ENCODE data around the gene GZMA.
"Not testable (repeated sequence)": the region's sequence is repeated elsewhere in the genome, so short reads cannot be mapped to it uniquely, and the experiment has no call there.

Gene GZMA

DNA sequence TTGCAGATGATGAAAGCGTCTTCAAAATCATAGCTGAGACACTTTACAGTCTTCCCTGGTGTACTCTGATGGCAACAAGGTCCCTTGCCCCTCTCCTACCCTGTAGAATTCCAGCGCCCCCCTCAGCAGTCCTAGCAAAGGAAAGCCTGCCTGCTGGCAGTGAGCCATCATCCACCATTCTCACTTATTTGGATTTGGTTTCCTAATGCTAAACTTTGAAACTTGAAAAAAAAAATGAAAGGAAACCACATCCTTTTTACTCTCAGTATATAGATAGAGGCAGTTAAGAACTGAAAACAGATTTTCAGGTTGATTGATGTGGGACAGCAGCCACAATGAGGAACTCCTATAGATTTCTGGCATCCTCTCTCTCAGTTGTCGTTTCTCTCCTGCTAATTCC is at the start of gene GZMA:
GZMA (plus strand) TSS at position 299 of the 400 bp plus-strand sequence; CDS start at position 336, 37 bp downstream.
- no peak for DNase-seq

DNA sequence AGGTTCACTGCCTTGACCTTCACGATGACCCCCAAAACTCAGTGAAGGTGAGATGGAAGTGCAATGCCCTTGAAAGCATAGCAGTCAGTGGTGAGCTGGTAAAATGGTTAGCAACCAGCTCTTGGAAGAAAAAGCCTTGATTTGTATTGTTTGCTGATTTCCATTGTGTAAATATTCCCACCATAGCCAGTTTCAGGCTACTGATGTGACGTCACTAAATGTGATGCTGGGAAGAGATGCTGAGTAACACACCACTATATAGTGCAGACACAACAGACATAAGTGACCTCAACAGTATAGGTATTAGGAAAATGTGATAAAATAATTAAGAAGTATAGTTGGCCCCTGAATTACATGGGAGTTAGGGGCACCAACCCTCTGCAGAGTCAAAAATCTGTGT is 47.3 kb upstream of the GZMA start:
- no peak for DNase-seq

DNA sequence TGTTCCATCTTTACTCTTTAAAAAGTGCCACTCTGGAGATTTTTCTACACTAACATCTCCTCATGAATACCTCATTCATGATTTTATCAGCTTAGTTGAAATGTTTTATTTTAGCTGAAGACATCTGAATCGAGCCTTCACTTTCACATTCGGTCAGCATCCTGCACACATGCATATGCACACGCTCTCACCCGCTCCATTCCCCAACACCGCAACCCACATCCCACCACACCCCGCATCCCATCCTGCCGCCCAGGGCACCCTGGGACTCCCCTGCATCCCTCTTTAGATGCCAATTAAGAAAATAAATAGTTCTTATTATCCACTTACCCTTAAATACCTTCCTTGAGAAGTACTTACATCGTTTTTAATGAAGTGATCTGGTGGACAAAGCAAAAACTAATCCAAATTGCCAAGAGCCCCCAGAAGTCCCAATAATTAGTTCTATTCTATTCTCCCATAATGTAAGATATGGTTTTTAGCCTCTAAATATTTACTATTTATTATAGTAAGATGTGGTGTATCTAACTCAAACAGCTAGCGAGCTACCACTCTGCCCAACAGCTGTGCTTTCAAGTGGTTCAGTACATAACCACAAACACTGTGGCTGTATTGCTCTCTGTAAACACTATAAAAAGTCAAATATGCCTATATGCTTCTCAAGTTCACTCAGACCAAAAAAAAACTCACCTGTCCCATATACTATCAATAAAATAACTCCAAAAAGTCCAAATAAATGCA is 40.2 kb upstream of the GZMA start:
- no peak for DNase-seq

DNA sequence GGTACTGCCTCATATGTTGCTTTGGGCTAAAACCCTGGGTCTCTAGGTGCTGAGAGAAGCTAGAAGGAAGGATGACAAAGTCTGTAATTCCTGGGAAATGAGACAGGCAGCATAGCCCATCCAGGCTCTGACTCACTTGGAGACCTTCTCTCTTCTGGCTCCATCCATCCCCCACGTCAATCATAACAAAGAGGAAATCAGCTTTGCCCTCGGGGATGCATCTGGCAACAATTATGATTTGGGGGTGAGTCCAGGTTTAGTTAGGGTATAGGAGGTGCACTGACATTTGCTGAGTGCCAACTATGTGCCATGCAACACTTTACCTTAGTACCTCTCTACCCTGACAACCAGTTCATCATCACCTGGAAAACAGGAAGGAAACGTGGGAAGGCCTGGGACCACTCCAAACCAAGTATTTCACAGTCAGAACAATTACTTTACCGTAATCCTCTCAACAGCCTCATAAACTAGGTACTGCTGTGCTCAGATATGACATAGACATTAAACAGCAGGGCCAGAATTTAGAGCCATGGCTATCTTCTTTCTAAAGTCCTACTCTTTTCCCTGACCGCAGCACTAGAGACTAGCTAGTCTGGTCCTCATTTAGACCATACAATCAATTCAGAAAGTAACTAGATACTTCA is 39.1 kb upstream of the GZMA start:
- DNase-seq: no peak

DNA sequence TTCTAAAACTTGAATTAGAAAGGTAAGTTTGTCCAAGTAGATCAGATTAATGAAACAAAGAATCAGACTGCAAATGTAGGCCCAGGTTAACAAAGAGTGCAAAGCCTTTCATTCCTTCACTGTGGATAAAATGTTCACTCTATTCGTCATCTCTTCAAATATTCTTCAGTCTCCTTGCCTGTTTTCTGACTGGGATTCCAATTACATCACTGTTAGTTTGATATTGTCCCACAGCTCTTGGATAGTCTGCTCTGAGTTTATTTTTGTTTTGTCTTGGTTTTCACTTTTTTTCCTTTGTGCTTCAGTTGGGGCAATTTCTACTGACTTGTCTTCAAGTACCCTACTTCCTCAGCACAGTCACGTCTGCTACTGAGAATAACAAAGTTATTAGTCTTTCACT is 38.5 kb upstream of the GZMA start:
- DNase-seq: no peak

DNA sequence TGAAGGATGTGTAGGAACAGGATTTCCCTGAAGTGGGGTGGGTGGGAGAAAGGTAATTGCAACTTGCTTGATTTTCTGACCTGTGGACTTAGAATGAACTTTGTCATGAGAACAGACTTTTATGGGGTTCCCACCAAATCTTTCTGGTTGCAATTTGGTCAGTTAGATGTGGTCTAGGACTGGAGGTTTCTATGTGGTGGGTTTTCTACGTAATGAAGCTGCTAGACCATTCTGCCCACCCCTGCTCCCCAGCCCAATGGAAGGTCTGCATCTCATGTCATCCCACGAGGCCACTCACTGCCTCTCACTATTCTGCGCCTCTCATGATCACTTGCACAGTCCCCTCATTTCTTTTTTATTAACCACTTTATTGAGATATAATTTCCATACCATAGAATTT is 37.9 kb upstream of the GZMA start:
- no peak for DNase-seq

DNA sequence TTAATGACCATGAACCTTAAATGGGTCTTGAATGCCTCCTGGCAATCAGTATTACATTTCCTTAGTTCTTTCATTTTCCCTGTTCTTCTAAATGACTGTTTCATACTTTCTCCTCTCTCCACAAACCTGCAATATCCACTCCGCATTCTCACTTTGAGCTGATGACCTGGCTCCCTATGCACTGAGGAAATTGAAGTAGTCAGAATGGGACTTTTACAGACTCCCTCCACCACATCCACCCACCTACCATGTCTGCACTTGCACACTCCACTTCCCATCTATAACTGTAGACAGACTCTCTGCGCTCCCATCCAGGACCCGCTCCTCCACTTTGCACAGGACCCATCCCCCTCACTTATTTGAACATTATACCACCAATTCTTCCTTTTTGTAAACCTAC is 36.2 kb upstream of the GZMA start:
- no peak for DNase-seq

DNA sequence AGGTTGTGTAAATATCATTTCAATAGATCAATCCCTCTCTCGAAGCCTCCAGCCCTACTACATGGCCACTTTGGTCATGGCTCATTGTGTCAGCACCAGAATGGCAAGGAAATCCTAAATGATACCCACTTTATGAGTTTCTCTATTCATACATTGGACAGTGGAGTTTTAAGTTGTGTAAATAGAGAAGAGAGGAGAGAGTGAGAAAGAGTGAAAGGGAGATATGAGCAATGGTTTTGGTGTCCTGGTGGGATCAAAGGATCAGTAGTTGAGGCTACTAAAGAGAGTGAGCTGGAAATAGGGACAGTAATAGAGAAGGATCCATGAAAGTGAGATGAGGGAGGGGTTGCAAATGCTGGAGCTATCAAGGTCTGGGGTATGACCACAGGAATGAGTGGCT is 31.5 kb upstream of the GZMA start:
- DNase-seq: no peak

DNA sequence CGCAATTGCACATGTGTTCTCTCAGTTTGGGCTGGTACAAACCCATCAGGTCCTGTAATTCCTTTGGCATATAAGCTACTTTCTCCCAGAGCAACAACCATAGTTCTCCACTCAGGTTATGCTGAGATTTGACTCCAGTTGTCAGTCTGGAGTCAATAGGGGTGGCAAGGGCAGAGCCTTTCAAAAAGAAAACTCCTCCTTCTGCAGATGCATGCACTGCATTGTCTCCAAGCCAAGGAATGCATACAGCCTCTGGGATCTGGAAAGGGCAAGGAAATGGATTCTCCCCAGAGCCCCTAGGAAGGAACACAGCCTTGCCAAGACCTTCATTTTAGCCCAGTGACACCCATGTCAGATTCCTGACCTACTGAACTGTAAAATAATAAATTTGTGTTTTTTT is 31.0 kb upstream of the GZMA start:
- DNase-seq: no peak

DNA sequence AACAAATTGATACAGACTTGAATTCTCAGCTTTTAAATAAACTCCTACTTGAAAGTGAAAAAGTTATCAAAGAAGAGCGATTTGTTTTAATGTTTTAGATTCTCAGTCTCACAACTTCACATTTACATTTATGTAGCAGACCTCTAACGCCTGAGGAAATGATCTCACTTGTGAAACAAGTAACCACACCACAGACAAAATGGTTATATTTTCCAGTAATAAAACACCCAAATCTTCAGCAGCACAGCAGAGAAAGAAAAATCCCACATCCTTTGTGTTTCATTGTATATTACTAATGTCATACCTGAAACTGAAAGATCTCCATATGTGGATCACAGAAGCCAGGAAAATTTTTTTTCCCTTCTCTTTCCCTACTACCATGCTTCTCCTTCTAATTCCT is 29.8 kb upstream of the GZMA start:
- no peak for DNase-seq

DNA sequence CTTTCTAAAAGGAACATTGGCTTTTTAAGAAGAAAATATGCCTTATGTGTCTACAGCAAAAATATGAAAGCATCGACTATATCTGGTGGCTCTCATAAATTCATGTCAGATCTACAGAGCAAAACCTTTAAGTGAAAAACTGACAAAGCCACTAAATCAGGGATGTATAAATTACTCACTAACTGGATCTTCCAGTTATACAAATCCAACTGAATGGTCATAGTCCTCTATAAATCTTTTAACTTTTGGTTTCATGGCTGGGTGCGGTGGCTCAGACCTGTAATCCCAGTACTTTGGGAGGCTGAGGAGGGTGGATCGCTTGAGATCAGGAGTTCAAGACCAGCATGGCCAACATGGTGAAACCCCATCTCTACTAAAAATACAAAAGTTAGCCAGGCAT is 29.2 kb upstream of the GZMA start:
- DNase-seq: no peak

DNA sequence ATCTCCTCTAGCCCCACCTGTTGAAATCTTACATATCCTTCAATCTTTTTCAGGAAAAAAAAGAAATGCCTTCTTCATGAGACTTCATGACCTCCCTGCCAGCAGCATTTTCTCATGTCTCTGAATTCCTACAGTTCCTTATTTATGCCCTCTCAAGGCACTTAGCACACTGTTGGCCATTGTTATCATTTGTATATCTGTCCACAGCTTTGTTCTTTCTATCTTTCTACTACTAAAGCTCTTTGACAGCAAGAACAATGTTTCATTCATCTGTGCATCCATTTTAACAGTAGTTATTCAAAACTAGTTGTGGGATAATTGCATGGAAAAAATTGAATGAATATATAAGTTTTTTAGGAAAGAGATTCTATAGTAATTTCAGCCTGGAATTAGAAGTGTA is 20.9 kb upstream of the GZMA start:
- DNase-seq: no peak

DNA sequence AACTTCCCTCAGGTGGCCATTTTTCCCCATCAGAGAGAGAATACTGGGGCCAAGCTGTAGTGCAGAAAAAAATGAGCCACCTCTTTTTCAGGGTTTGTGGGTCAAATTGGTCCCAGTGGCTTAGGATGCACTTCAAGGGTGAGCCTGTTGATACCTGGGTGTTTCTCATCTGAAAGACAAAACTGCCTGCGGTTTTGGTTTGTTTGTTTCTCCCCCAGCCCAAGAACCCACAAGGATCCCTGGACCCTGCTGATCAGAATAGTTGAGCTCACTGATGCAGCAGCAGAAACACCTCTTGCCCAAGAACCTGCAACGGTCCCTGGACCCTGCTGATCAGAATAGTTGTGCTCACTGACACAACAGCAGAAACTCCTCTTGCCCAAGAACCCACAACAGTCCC is 13.1 kb upstream of the GZMA start:
- not testable (repeated sequence) for DNase-seq

DNA sequence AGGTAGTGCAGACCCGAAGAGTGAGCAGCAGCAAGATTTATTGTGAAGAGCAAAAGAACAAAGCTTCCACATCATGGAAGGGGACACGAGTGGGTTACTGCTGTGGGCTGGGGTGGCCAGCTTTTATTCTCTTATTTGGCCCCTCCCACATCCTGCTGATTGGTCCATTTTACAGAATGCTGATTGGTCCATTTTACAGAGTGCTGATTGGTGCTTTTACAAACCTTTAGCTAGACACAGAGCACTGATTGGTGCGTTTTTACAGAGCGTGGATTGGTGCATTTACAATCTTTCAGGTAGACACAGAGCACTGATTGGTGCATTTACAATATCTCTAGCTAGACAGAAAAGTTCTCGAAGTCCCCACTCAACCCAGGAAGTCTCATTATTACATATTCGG is 11.4 kb upstream of the GZMA start:
- not testable (repeated sequence) for DNase-seq

DNA sequence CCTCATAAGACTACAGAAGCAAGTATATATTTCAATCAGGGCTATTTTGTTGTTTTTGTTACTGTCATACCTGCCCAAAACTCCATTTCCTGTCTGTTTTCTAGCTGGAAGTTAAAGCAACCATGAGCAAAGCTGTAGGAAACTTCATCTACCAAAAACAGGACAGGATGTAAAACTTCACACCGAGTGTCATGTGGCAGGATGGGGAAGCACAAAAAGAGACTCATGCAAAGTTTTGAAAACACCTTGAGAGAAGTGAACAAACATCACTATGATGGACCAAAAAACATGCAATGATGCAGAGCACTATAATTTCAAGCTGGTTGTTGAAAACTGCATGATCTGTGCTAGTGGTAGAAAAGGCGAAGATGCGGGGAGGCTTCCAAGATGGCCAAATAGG is 6.3 kb upstream of the GZMA start:
- DNase-seq: no peak

DNA sequence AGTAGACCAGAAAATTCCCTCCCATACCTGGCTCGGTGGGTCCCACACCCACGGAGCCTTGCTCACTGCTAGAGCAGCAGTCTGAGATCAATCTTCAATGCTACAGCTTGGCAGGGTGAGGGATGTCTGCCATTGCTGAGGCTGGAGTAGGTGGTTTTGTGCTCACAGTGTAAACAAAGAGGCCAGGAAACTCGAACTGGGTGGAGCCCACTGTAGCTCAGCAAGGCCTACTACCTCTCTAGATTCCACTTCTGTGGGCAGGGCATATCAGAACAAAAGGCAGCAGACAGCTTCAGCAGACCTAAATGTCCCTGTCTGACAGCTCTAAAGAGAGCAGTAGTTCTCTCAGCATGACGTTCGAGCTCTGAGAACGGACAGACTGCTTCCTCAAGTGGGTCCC is 5.6 kb upstream of the GZMA start:
- no peak for DNase-seq

DNA sequence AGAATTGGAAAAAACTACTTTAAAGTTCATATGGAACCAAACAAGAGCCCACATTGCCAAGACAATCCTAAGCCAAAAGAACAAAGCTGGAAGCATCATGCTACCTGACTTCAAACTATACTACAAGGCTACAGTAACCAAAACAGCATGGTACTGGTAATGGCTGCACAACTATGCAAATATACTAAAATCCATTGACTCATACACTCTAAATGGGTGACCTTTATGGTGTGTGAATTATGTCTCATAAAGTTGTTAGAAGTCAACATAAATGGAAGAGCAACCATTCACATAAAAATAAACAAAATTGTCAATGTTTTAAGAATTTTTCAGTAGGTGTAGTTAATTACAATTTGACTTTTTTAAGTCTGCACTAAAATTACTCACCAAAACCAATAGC is 1.3 kb upstream of the GZMA start:
- DNase-seq: not testable (repeated sequence)

DNA sequence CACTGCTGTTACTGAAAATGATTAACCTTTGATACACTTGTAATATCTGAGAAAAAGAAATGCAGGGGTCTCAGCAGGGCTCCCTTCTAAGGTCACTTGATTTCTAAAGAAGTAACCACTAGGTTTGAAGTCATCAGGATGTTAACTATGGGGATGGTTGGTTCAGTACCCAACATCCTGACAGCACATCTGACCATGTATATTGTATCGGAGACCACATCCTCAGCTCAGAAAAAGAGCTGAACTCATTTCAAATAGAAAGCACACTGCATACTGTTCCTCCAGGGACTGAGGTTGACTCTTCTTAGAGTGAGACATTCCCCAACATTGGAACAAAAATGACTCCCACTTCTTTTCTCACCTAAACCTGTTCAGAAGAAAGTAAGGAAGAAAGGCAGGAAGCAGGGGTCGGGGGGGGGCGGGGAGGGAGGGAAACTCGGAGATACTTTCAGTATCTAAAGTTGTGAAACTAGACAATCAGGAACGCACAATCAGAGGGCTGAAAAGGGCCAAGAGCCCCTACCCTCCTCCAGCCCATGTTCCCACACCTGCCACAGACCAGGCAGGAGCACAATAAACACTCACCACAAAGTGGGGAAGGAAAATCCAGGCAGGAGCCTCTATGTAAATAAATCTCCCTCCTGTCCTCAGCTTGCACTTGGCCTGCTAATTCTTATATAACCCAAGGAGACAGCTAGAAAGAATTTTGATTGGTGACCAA is 730 bp upstream of the GZMA start:
- no peak for DNase-seq

DNA sequence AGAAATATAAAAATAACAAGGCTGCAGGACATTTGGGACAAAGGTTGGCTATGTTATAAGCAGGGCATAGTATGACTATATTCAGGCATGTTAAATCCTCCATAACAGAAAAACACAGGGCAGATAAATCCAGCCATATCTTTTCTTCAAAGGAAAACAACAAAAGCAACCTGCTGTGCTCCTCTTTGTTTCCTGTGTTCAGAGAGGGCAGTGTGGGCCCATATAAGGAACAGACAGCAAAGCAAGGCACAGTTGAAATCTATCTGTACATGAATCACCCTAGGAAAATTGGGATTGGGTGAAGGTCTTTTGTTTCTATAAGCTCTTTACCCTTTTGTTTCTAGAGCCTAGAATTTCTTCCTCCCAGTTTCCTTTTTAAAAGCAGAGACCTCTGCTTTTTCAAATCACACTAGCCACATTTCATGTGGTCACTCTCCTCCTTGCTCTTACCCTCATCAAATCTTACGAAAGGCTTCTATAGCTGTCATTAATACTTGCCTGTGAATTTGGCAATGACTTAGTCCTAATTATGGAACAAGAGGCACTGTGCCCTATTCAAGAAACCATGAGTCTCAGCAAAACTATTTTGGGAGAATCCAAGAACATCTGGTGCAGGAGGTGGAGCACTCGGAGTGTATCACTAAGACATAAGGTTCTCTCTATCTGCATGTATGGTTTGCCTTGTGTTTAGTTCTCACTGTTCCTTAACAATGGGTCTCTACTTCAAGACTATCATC is 1.8 kb downstream of the GZMA start:
- no peak for DNase-seq

DNA sequence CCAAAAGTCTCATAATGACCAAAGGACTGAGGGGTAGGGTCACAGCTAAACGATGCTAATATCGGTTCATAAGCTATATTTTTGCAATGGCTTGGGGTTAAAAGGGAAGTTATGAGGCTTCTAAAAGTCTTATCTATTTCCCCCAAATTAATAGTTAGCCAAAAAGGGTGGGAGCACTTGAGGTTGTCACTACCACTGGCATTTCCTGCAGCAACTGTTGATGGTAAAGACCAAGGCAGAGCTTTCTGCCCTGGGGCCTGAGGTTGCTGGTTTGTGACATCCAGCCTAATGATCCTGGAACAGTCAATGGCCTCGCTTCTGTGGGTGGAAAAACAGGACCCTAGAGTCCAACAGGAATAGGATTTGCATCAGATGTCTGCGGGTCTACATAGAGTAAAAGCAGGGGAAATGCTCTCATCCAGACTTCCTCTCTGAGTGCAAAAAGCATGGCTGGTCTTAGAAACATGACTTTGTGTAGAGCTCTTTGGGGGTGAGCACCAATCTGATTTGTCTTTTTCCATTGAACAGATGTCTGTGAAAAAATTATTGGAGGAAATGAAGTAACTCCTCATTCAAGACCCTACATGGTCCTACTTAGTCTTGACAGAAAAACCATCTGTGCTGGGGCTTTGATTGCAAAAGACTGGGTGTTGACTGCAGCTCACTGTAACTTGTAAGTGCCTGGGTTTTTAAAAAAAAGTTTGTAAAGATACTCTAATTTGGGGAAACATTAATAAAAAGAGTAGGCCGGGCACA is 2.7 kb downstream of the GZMA start:
- DNase-seq: no peak

DNA sequence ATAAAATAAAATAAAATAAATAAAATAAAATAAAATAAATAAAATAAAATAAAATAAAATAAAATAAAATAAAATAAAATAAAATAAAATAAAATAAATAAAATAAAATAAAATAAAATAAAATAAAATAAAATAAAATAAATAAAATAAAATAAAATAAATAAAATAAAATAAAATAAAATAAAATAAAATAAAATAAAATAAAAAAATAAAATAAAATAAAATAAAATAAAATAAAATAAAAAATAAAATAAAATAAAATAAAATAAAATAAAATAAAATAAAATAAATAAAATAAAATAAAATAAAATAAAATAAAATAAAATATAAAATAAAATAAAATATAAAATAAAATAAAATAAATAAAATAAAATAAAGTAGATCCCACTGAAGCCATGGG is 3.5 kb downstream of the GZMA start:
- not testable (repeated sequence) for DNase-seq

DNA sequence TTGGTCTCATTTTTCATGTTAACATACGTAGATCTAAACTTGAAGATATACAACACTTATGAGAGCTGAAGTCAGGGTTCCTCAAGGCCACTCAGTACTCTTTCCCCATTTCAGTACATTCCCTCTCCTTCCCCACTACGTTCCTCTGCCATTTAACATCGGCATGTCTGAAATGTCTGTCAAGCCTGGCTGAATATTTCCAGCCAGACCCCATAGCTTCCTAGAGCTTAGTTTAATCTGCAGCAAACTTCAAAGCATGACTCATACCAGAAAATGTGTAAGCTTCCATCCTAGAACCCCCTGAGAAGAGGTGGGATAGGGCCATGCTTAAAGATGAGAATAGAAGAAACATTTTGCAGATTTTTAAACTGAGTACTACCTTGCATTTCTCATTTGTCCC is 6.2 kb downstream of the GZMA start:
- no peak for DNase-seq

DNA sequence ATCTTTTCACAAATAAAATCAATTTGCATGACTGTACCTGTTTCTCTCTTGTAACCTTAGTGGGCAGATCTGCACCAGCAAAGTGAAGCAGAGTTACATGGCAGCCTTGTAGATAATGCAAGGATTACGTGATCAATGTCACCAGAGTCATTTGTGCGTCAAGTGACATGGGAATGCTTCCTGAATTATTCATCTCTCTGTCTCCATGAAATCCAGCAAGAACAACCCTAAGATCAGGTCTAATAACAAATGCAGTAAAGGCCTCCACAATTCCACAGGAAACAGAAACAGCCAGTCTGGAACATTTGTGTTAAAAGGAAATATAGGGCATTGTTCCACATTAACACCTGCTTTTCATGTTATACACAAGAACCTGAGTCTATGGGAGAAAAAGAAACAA is 7.8 kb downstream of the GZMA start:
- DNase-seq: no peak

Data from left hindlimb (tissue), 1 donor.